Sigmoid colon (tissue), 7 donors: ENCODE measurements around the gene NRP2. TPM values are rescaled to one million over a fixed set of nuclear protein-coding genes. Genes with fewer than 3 reads are reported as not detected.

Experiments used
- DNase-seq: peaks from one replicate; pipeline ENCODE4 v3.0.0-alpha.2; 2019
- H3K27ac ChIP-seq, 4 donors: fragments of 200-600 bp; sonication (generic); one replicate each; pipeline ENCODE4 v1.5.1; 2016 to 2019; ENCODE audit warnings: mild to moderate bottlenecking in 1 of 4
- H3K27me3 ChIP-seq, 3 donors: fragments of 200-600 bp; sonication (generic); one replicate each; pipeline ENCODE4 v1.5.1; 2019; ENCODE audit warnings: mild to moderate bottlenecking in 1 of 3
- H3K36me3 ChIP-seq, 4 donors: fragments of 200-600 bp; sonication (generic); one replicate each; pipeline ENCODE4 v1.5.1; 2016 to 2019
- H3K4me1 ChIP-seq, 4 donors: fragments of 200-600 bp; sonication (generic); one replicate each; pipeline ENCODE4 v1.5.1; 2017 to 2019
- H3K4me3 ChIP-seq, 4 donors: fragments of 200-600 bp; sonication (generic); one replicate each; pipeline ENCODE4 v1.5.1; 2017 to 2019; ENCODE audit warnings: mild to moderate bottlenecking in 2 of 4, moderate library complexity in 1 of 4
- H3K9me3 ChIP-seq, 4 donors: fragments of 200-600 bp in 3 of 4; sonication (generic) in 3 of 4; one replicate each; pipeline versions ENCODE4 v1.5.1 to v1.6.1; 2013 to 2019
- CTCF ChIP-seq, 4 experiments: fragments of 450-650 bp in 3 of 4; fragments of 200-600 bp in 1 of 4; IDR thresholded peaks; one replicate each; pipeline ENCODE4 v1.5.1; 2016 to 2019; ENCODE audit warnings: antibody characterized with exemption in 4 of 4, mild to moderate bottlenecking in 3 of 4, moderate library complexity in 2 of 4
- EP300 ChIP-seq, 4 donors: sonication (generic); formaldehyde crosslinking; IDR thresholded peaks; one replicate each; pipeline ENCODE4 v1.6.1; 2017; ENCODE audit warnings: antibody characterized with exemption in 4 of 4
- POLR2A ChIP-seq, 2 donors: fragments of 450-650 bp; IDR thresholded peaks; one replicate each; pipeline ENCODE4 v1.6.1; 2016; ENCODE audit warnings: antibody characterized with exemption in 2 of 2, mild to moderate bottlenecking in 2 of 2, moderate library complexity in 2 of 2
- POLR2AphosphoS5 ChIP-seq, 4 donors: sonication (generic); formaldehyde crosslinking; IDR thresholded peaks; one replicate each; pipeline ENCODE4 v1.6.1; 2017; ENCODE audit warnings: antibody characterized with exemption in 4 of 4
- WGBS, 2 donors: extraction: QIAGEN DNeasy Blood & Tissue Kit; methylation state at CpG; one replicate each; pipeline ENCODE4 v1.1.7; 2013; 5-methylcytosine and 5-hydroxymethylcytosine counted together
- intact Hi-C: fragments of 100-400 bp; cut with DNase I; formaldehyde crosslinking; loops from one replicate; pipeline ENCODE4 v1.15.1; 2023
- polyA plus RNA-seq, 3 donors: library from polyadenylated mRNA; stranded (reverse); fragments of 200-250 nt; gene quantifications; one replicate each; pipeline ENCODE4 v1.2.3, GENCODE V29; 2013
- total RNA-seq, 4 donors: library from RNA; depleted of rRNA; stranded (reverse); fragments of >200 nt; gene quantifications; one replicate each; pipeline ENCODE4 v1.1.0, GENCODE V29; 2016
- donor health status: healthy with polysubstance abuse.
- donor health status: Bipolar disorder and iron deficiency.
- donor health status: healthy.

NRP2 gene
- total and polyA plus RNA-seq, 7 donors, result 2.5 to 348 (median 207) TPM

- DNase-seq, result no peak
- peaks cover 0 to 54% (median 40%) of the 10 kb centered on the region in 4 donors for H3K4me1 ChIP-seq
- H3K36me3 ChIP-seq, result peaks cover 36 to 83% (median 76%) of the 10 kb centered on the region in 4 donors
- no peaks in the 10 kb centered on the region for H3K9me3 ChIP-seq
- H3K27ac ChIP-seq, result peak overlapping the region; percentile 83 to 99 (median 94)
- WGBS, 2 donors, result 84 to 86% methylated on average over 15 of the region's 15 CpGs
- intact Hi-C loops, result no loop called here
- no peak overlapping the region for H3K4me3 ChIP-seq
- TF ChIP-seq EP300 (IDR thresholded peaks at IDR 0.05) (no peak), POLR2AphosphoS5 (IDR thresholded peaks at IDR 0.05) (no peak), POLR2A (IDR thresholded peaks at IDR 0.05) (no peak), CTCF (IDR thresholded peaks at IDR 0.05) (no peak)
- H3K27me3 ChIP-seq, result no peaks in the 10 kb centered on the region
Observed at GRCh38 chr2:205738117-205738968, 56.0 kb downstream of the NRP2 start.

GRCh38 chr2:205739620-205740019 lies 57.3 kb downstream of the NRP2 start:
- Histone ChIP-seq H3K27ac (peak overlapping the region; percentile 83 to 99 (median 94)), H3K9me3 (no peaks in the 10 kb centered on the region), H3K4me3 (no peak overlapping the region), H3K36me3 (peaks cover 47 to 96% (median 84%) of the 10 kb centered on the region in 4 donors), H3K4me1 (peaks cover 0 to 55% (median 34%) of the 10 kb centered on the region in 4 donors), H3K27me3 (no peaks in the 10 kb centered on the region)
- intact Hi-C loops, result no loop called here
- no peak for DNase-seq
- TF ChIP-seq POLR2AphosphoS5 (IDR thresholded peaks at IDR 0.05) (no peak), POLR2A (IDR thresholded peaks at IDR 0.05) (no peak), CTCF (IDR thresholded peaks at IDR 0.05) (no peak), EP300 (IDR thresholded peaks at IDR 0.05) (no peak)
- 94 to 97% methylated on average over 1 of the region's 1 CpG for WGBS, 2 donors

- no peak for DNase-seq
- intact Hi-C loops, result no loop called here
- Histone ChIP-seq H3K27ac (peak overlapping the region; percentile 86 to 99 (median 94)), H3K27me3 (no peaks in the 10 kb centered on the region), H3K9me3 (no peaks in the 10 kb centered on the region), H3K36me3 (peaks cover 55 to 99% (median 91%) of the 10 kb centered on the region in 4 donors), H3K4me3 (no peak overlapping the region), H3K4me1 (peaks cover 0 to 55% (median 31%) of the 10 kb centered on the region in 4 donors)
- 97% methylated on average over 8 of the region's 8 CpGs for WGBS, 2 donors
- TF ChIP-seq POLR2A (IDR thresholded peaks at IDR 0.05), result no peak
- TF ChIP-seq POLR2AphosphoS5 (IDR thresholded peaks at IDR 0.05), result no peak
- no peak for TF ChIP-seq EP300 (IDR thresholded peaks at IDR 0.05)
- TF ChIP-seq CTCF (IDR thresholded peaks at IDR 0.05), result no peak
Observed at GRCh38 chr2:205740381-205740780, 58.1 kb downstream of the NRP2 start.

- TF ChIP-seq POLR2AphosphoS5 (IDR thresholded peaks at IDR 0.05), result no peak
- TF ChIP-seq POLR2A (IDR thresholded peaks at IDR 0.05), result no peak
- no peak for TF ChIP-seq EP300 (IDR thresholded peaks at IDR 0.05)
- no peak for TF ChIP-seq CTCF (IDR thresholded peaks at IDR 0.05)
- Histone ChIP-seq H3K27me3 (no peaks in the 10 kb centered on the region), H3K9me3 (no peaks in the 10 kb centered on the region), H3K36me3 (peaks cover 64 to 100% (median 93%) of the 10 kb centered on the region in 4 donors), H3K4me1 (peaks cover 0 to 55% (median 28%) of the 10 kb centered on the region in 4 donors), H3K4me3 (no peak overlapping the region), H3K27ac (peak overlapping the region; percentile 86 to 99 (median 94))
- DNase-seq, result no peak
- 82 to 85% methylated on average over 4 of the region's 4 CpGs for WGBS, 2 donors
- intact Hi-C loops, result no loop called here
Observed at GRCh38 chr2:205741256-205741978, 59.1 kb downstream of the NRP2 start.
